Subcutaneous adipose tissue (tissue), 4 donors: ENCODE results near the gene DDIAS. TPM values are rescaled to one million over a fixed set of nuclear protein-coding genes. Genes with fewer than 3 reads are reported as not detected.

ENCODE experiments used
- total RNA-seq, 4 donors: library from RNA; depleted of rRNA; stranded (reverse); fragments of >200 nt; gene quantifications; one replicate each; pipeline ENCODE4 v1.1.0, GENCODE V29; 2016
- TF ChIP-seq, protein P1 (sequence below): fragments of 450-650 bp; IDR thresholded peaks from one replicate; pipeline ENCODE4 v1.5.1; 2016; ENCODE audit warnings: low read depth, mild to moderate bottlenecking, control low read depth, antibody characterized with exemption, moderate library complexity

The DDIAS gene
- total RNA-seq, 4 donors from 2014 or later: 0.38 to 2.4 (median 1.7) TPM

DNA sequence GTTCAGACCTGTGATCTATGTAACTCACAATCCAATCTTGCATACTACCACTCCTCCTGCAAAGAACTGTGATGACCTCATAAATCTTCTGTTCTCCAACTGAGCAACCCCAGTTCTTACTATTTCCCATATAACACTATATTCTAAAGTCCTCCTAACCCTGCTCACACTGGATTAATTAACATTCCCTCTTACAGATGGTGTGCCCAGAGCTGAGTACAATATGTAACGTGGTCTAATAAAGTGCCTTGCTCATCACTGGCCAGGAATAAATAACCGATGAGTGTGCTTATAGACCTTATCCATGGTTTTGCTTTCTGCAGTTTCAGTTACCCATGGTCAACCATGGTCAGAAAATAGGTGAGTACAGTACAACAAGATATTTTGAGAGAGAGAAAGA is 29.9 kb upstream of the DDIAS start:
- TF ChIP-seq, protein P1, sequence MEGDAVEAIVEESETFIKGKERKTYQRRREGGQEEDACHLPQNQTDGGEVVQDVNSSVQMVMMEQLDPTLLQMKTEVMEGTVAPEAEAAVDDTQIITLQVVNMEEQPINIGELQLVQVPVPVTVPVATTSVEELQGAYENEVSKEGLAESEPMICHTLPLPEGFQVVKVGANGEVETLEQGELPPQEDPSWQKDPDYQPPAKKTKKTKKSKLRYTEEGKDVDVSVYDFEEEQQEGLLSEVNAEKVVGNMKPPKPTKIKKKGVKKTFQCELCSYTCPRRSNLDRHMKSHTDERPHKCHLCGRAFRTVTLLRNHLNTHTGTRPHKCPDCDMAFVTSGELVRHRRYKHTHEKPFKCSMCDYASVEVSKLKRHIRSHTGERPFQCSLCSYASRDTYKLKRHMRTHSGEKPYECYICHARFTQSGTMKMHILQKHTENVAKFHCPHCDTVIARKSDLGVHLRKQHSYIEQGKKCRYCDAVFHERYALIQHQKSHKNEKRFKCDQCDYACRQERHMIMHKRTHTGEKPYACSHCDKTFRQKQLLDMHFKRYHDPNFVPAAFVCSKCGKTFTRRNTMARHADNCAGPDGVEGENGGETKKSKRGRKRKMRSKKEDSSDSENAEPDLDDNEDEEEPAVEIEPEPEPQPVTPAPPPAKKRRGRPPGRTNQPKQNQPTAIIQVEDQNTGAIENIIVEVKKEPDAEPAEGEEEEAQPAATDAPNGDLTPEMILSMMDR: no peak

DNA sequence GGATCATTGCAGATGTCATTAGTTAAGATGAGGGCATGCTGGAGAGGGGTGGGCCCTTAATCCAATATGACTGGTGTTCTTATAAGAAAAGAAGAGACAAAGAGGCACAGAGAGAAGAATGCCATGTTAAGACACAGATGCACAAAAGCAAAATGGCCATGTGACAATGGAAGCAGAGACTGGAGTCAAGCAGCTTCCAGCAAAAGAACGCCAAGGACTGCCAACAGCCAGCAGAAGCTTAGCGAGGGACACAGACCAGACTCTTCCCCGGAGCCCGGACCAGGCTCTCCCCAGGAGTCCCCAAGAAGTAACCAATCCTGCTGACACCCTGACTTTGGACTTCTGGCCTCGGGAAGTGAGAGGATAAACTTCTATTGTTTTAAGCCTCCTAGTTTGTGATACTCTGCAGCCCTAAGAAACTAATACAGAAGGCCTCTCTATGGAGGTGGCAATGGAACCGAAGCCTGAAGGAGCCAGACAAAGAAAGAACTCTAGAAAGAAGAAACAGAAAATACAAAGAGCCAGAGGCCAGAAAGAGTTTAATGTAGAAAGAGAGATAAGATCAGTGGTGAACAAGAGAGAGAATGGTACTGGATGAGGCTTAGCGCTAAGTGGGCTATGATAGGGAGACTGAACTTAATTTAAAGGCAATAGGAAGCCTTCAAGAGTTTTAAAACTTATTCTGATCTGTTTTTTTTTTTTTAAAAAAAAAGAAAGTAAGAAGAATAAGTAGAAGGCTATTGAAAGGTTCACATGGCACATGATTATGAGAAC is 29.0 kb upstream of the DDIAS start:
- TF ChIP-seq, protein P1: no peak

DNA sequence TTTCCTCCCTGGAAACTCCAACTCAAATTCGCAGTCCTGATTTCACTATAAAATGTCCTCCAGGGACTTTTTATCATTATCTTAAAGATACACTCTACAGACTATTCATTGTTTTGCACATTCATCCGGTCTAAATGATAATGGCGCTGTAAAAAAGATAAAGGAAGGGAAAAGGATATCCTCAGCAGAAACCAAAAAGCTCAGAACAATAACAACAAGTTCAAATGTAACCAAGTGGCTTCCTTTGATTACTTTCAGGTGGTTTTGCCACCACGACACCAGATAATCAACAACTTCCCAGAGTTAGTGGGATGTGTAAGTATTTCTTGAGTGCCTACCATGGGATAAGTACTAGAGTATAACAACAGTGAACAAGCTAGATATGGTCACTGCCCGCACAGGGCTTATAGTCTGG is 27.6 kb upstream of the DDIAS start:
- TF ChIP-seq, protein P1: no peak

DNA sequence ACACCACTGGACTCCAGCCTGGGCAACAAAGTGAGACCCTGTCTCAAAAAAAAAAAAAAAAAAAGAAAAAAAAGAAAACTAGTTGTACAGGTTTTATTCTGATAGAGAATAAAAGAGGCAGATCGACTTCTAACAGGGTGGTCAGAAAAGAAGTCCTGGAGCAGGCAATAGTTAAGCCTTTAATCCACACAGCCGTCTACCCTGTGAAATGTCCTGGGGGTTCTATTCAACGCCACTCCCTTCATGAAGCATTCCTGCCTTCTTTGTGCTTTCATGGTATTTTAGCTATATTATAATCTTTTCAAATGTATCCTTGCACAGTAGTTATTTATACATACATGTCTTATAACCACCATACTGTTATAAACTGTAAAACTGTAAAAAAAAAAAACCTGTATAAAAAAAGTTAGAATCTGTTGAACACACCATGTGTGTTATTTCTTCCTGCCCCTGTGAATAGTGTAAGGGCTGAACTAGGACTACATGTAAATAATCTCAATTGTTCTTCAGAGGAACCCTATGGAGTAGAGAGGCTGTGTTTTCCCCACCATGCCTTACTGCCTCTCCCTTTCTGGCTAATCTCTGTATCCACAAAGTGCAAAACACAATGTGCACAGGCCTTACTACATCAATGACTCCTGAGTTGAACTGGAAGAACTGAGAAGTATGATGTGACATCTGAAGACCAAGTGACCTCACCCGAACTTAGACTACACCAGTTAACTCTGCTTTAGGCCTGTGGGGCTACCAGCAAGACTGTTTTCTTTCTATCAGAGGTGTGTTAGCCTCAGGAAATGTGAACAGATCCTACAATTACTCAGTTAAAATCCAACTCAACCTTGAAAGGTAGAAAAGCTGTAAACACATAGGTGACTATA is 26.7 kb upstream of the DDIAS start:
- TF ChIP-seq, protein P1: no peak

DNA sequence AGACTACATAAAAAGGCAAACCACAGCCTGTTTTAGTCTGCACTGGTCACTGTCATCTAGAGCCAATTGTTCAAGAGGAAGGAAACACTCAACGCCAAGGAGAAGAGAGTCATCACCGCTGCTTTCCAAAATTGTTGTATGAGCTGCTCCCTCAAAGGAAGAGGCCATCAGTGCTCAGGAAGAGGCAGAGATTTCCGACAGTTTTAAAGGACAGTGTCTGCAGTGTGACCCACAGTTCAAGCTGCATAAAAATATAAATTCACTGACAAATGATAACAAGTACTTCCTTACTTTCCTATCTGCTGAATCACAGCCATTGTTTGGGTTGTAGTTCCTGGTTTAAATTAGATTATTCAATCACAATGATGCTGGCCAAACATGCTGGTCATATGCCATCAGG is 17.7 kb upstream of the DDIAS start:
- TF ChIP-seq, protein P1: no peak

DNA sequence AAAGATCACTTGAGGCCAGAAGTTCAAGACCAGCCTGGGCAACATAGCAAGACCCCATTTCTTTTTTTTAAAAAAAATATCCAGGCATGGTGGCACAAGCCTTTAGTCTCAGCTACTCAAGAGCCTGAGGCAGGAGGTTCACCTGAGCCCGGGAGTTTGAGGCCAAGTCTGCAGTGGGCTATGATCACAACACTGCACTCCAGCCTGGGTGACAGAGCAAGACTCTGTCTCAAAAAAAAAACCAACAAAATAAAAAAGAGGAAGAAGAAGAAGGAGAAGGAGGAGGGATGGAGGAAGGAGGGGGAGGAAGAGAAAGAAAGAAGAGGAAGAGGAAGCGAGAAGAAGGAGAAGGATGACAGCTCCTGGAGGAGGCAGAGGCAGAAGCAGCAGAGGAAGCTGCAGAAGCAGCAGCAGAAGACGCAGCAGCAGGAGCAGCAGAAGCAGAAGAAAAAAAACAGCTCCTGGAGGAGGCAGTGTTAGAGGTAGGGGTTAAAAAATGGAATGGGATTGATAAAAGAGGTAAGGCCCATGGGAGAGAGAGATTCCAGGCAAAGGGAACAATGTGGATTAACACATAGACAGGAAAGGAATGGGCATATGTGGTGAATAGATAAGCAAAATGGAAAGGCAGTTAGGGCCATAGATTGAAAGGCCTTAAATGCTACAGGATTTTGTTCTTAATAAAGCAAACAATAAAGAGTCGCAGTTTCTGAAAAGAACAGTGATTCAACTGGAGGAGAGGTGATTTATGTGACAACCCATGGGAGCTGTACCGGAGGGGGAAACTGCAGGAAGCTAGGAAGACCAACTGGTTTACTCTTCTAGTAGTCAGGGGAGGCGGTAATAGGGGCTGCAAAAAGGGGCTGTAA is 12.2 kb upstream of the DDIAS start:
- TF ChIP-seq, protein P1: no peak
